Islet of Langerhans (tissue), 1 donor: ENCODE data around the gene FKBP2.

Experiments used
- FAIRE-seq: peaks from one replicate; lab custom pipeline; 2011; peaks lifted over from hg19 to GRCh38; lab: Jason Lieb, UNC

FKBP2 gene

DNA sequence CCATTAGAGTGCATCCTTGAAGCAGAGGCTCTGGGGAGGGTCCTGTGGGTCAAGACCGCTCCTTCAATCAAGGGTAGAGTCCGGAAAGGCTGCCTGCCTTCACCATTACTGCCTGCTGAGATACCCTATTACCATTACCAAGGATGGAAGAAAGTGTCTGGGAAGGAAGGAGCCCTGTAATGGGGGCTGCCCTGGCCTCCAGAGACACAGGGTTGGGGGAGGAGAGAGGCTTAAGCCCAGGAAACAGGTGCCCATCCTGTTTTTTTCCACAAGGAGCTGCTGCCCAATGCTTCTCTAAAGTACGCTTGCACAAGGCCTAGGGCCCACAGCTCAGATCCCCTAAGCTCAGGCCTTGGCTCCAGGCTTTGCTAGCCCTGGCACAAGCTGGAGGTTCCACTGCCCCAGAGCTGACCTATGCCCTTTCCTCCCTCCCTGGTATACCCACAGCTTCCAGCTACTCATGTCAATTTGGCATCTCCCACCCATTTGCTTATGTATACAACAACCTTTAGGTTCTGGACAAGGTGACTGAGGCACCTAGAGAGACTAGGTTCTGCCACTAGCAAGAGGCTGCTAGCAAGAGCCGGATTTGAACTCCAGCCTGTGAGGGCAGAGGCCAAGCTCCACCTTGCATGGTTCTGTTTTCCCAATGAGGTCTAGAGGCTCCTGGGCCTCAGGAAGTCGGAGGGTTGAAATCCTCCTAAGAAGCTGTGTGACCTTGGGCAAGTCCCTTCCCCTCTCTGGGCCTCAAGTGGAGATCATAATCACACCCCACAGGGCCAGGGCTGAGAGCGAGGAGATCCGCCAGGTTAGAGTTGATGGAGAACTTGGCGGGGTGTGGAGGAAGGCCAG lies 8.9 kb downstream of the FKBP2 start:
- no peak for FAIRE-seq

DNA sequence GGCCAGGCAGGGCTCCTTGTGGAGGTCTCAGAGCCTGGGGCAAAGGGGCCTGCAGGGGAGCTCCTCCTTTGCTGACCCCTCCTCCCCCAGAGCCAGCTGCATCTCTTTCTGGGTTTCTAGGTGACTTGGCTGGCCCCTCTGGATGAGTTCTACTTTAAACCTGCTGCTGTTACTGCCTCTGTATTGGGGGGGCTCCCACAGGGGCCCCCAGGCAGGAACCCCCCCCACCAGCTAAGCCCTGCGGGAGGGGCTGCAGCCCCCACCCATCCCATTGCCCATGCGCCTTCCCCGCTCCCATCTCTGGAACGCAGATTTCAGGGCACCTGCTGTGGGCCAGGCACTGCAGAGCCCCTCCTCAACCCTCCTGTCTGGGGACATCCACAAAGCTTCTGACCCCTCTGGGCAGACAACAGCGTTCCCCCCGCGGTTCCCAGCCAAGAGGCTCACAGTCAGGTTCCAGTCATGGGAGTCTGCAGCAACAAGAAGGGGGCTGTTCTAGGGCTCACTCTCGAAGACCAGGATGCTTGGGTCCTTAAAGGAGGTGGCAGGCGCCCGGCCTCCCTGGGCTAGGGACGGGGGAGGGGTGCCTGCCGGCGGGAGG lies 9.6 kb downstream of the FKBP2 start:
- FAIRE-seq, result no peak

DNA sequence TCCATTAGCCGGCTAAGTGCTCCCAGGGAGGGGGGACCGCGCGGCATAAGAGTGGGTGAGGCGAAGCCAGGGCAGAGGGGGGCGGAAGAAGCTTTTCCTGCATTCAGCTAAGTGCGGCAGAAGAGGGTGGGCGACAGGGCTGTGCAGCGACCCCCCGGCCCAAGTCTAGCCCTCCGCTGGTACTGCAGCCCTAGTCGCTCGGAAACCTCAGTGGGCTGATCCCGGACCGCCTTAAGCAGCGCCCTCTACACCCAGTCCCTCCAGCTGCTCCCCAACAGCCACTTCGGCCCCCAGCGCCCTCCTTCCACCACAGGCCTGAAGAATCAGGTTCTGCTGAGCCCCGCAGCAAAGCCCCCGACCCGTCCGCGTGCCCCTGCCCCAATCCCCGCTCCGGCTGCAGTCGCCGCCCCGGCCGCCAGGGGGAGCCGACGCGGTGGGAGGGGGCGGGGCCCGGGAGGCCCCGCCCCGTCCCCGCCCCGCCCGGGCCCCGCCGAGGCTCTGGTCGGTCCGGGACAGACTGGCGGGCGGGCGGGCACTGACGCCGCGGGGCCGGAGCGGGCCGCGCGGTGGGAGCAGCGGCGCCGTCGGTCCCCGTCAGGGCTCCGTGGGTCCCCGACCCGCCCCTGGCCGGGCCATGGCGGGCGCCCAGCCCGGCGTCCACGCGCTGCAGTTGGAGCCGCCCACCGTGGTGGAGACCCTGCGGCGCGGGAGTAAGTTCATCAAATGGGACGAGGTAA lies 10.3 kb downstream of the FKBP2 start, which contains the start of gene PLCB3:
TSS of gene PLCB3 (plus strand) at position 515 of the 737 bp plus-strand sequence. CDS start at position 635, 120 bp downstream.
- FAIRE-seq, result no peak

DNA sequence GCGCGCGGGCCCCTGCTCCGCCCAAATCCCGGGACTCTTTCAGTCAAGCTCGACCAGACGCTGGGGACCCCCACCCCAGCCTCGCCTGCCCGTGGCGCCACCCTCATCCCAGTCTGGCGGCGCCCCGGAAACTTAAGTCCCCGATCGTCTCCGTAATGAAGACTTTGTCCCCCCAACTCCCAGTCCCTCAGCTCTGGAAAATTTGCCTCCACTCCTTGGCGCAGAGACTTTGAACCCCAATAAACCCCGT lies 10.8 kb downstream of the FKBP2 start:
- no peak for FAIRE-seq

DNA sequence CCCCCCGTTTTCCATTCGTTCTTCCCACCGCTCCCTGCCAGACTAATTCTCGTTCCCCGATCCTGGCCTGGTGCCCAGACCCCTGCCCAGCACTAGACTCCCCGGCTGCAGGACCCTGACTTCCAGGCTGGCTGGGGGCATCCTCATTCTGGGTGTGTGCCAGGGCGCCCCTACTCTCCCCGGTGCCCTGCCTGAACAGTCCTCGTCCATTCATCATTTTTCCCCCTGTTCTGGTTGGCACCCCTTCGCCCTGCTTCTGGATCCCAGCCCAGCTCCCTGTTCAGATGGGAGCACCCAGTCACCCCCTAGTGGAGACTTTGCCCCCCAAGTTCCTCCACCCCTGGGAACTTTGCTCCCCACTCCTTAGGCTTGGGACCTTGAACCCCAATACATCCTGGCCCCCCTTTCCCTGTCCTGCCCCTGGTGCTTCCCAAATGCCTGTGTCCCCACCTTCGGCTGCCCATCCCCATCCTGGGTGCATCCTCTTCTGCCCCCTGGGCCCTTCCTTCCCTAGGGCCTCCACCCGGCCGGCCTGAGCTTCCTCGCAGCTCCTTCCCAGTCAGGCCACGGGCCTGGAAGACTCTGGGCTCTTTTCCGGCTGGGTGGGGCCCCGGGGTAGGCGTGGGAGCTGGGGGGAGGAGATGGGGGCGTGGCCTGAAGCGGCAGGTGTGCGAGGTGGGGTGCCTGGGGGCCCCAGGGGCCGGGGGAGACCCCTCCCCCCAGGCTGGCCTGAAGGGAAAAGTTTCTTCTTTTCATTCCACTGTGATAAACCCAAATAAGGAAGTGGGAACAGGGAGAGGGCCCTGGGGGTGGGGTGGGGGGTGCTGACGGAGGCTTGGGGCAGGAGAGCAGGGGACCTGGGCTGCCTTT lies 11.3 kb downstream of the FKBP2 start:
- no peak for FAIRE-seq

DNA sequence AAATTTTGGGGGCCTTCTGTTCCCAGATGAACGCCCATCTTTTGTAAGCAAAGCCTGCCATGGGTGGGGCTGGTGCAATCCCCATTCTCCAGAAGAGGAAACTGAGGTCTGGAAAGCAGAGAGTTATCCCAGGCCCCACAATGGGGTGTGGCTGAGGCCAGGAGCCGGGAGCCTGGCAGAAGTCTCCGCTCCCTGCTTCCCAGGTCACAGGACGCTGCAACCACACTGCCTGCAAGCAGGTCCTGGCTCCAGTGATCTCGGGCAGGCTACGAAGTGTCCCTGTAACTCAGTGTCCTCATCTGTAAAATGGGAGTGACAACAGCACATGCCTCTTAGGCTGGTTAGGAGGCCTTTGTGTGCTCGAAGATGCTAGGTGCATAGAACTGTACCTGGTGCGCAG lies 12.1 kb downstream of the FKBP2 start:
- no peak for FAIRE-seq

DNA sequence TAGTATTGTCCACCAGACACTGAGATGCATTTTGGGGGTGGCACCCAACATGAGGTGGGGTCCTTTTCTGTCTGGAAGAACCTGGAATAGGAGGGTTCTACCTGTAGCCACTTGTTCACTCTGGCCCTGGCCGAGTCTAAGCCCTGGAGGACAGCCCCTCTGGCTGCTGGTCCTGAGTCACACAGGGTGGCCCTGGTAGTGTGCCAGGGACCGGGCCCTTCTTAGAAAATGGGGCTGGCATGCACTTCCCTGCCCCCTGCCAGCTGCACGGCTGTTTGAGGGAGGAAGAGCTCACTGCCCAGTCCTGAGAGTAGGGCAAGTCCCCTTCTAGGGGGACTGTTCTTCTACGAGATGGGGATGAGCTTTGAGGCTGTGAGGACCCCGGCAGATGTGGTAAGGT lies 12.6 kb downstream of the FKBP2 start:
- FAIRE-seq, result no peak

DNA sequence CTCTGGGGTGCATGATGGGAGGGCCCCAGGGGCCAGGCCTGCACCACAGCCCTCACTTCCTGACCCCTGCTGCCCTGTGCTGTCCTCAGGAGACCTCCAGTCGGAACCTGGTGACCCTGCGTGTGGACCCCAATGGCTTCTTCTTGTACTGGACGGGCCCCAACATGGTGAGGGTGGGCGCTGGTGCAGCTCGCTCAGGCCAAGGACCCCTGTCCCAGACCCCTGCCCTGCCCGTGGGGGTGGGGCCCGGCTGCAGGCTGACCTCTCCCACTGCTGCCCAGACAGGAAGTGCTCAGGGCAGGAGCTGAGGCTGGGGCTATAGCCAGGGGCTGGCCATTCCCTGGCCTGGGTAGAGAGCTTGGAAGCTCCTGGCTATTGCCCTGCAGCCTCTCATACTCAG lies 13.4 kb downstream of the FKBP2 start:
- no peak for FAIRE-seq

DNA sequence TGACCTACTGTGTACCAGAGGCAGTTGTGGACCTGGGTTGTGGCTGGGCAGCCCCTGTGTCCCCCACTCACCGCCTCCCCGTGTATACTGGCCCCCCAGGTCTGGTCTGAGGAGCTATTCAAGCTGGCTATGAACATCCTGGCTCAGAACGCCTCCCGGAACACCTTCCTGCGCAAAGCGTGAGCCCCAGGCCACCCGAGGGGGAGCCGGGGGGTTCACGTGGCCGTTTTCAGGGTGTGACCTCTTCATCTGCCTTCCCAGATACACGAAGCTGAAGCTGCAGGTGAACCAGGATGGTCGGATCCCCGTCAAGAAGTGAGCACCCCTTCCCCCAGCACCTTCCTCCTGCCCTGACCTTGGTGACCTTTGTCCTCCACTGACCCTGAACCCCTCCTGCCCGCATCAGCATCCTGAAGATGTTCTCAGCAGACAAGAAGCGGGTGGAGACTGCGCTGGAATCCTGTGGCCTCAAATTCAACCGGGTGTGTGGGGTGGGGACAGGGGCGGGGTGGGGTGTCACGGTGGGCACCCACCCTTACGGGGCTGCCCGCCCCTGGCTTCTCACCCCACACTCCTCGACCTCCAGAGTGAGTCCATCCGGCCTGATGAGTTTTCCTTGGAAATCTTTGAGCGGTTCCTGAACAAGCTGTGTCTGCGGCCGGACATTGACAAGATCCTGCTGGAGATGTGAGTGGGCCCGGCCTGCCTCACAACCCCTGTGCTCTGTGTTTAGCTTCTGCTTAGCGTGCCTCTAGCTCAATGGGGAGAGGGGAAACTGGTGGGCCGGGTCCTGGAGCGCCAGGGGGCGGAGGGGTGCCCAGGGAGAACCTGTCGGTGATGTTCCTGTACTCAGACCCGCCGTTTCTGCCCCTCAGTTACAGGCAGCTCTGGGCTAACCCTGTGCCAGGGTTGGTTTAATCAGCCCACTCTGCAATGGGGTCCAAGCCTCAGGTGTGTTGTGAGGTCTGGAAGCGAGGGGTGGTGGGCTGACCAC lies 14.5 kb downstream of the FKBP2 start:
- FAIRE-seq, result no peak

DNA sequence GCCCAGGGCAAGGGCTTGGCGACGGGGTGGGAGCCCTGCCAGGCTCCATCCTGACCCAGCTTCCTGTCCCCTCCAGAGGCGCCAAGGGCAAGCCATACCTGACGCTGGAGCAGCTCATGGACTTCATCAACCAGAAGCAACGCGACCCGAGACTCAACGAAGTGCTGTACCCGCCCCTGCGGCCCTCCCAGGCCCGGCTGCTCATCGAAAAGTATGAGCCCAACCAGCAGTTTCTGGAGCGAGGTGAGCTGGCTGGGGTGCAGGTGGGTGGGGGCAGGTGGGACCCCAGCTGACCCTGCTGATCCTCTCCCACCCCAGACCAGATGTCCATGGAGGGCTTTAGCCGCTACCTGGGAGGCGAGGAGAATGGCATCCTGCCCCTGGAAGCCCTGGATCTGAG lies 15.4 kb downstream of the FKBP2 start:
- FAIRE-seq, result no peak

DNA sequence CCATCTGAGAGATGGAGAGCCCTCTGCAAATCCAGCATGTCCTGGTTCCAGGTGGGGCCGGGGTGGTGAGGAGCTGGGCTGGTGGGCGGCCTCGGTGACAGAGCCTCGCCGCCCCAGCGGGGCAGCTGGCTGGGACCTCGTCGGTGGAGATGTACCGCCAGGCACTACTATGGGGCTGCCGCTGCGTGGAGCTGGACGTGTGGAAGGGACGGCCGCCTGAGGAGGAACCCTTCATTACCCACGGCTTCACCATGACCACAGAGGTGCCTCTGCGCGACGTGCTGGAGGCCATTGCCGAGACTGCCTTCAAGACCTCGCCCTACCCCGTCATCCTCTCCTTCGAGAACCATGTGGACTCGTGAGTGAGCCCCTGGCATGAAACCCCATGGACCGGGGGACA lies 17.5 kb downstream of the FKBP2 start:
- no peak for FAIRE-seq

DNA sequence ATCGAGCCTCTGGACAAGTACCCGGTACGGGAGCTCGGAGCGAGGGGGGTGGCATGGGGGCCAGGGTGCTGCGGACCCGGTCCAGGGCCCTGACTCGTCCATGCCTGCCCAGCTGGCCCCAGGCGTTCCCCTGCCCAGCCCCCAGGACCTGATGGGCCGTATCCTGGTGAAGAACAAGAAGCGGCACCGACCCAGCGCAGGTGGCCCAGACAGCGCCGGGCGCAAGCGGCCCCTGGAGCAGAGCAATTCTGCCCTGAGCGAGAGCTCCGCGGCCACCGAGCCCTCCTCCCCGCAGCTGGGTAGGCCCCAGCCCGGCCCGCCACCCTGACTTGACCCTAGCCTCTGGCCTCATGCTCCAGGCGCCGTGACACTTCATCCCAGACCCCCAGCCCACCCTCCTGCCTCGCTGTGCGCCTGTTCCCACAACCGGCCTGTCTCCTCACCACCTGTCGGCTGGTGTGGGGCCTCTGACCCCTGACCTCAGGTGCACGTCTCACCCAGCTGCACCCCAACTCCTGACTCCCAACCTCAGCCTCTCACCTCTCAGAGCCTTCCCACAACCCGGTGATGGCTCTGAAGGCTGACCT lies 18.1 kb downstream of the FKBP2 start:
- no peak for FAIRE-seq

DNA sequence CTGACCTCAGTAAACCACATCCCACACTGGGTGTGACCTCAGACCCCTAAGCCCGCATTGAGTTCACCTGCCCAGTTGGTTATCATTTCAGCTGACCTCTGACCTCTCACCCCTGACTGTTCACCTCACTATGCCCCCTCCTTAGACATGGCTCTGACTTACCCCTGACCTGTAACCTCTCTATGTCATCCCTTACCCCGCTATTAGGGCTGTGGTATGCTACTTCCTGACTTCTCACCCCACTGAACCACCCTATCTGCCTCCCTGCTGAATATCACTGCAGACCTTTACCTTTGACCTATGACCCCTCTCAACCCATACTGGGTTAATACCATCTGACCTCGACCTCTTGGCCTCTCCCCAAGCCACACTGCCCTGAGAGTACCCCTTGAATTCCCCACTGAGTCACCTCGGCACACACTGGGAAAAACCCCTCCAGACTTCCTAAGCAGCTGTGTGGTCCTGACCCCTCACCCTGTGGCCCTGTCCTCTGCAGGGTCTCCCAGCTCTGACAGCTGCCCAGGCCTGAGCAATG lies 18.7 kb downstream of the FKBP2 start:
- no peak for FAIRE-seq

DNA sequence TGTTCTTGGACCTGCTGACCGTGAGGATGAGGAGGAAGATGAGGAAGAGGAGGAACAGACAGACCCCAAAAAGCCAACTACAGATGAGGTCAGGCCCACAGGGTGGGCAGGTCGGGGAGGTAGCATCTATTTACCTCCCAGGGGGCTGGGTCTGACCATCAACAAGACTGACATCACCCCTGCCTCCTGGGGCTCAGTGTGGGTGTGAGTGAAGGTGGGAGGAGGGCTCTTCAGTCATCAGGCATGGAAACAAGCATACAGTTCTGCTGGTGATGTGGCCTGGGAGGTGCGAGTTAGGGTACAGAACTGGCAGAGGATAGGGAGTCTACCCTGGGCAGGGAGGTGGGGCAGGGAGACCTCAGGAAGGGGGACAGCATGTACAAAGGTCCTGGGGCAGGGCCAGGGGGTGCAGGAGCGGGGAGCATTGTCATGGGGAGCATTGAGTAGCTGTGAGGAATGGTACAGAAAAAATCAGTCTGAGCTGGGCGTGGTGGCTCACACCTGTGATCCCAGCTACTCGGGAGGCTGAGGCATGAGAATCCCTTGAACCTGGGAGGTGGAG lies 19.3 kb downstream of the FKBP2 start:
- FAIRE-seq, result no peak

DNA sequence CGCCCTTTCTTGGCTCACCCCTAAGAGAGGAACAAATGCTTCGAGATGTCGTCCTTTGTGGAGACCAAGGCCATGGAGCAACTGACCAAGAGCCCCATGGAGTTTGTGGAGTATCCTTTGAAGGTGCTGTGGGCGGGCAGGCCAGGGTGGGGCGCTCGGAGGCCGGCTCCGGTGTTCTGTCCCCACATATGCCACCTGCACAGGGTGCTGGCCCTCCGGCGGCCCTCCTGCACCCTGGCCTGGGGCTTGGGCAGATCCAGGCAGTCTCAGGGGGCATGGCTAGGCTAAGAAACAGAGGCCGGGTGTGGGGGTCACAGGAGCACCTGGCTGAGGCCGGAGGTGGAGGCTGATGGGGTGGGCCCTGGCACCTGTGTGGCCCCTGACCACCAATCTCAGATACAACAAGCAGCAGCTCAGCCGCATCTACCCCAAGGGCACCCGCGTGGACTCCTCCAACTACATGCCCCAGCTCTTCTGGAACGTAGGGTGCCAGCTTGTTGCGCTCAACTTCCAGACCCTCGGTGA lies 20.7 kb downstream of the FKBP2 start:
- no peak for FAIRE-seq

DNA sequence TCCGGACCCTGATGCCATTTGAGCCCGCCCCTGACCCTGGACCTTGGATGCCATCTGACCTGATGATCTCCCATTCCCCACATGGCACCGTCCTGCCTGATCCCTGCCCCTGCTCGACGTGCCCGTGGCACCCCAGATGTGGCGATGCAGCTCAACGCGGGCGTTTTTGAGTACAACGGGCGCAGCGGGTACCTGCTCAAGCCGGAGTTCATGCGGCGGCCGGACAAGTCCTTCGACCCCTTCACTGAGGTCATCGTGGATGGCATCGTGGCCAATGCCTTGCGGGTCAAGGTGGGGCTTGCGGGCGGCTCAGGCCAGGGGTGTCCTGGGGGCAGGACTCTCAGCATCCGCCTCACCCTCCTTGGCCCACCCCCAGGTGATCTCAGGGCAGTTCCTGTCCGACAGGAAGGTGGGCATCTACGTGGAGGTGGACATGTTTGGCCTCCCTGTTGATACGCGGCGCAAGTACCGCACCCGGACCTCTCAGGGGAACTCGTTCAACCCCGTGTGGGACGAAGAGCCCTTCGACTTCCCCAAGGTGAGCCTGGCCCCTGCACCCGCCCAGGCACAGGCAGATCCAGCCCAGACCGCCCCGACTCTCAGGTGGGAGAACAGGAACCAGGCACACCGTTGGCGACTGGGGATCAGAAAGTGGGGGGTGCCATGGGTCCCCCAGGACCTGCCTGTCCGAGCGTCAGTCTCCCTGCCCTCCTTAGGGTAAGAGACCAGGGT lies 21.5 kb downstream of the FKBP2 start:
- no peak for FAIRE-seq

DNA sequence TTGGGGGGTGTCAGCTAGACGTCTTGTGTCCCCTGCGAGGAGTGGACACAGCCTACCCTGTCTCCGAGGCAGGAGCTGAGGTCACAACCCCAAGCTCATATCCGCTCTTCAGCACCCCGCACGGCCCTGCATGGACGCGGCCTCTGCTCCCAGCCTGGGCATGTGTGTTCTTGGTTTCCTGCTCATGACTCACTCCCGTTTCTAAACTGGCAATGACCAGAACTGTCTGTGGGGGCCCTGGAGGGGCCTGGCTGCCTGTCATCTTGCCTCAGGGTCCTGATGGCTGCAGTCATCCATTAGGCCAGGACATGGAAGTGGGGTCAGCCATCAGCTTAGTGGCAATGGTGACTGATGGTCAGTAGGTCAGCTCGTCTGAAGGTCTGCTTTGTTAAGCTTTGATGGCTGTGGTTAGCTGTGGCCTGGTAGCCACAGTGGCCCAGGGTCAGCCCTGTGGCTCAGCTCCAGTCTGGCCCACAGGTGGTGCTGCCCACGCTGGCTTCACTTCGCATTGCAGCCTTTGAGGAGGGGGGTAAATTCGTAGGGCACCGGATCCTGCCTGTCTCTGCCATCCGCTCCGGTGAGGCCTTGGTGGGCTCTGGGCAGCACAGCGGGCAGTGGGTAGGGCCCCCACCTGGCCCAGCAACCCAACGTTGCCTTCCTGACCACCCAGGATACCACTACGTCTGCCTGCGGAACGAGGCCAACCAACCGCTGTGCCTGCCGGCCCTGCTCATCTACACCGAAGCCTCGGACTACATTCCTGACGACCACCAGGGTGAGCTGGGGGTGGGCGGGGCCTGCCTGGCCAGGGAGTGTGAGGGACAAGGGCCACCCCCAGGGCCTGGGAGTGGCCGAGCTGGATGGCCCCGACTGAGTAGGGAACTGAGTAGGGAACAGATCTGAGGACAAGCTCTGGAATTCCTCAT lies 22.4 kb downstream of the FKBP2 start:
- no peak for FAIRE-seq

DNA sequence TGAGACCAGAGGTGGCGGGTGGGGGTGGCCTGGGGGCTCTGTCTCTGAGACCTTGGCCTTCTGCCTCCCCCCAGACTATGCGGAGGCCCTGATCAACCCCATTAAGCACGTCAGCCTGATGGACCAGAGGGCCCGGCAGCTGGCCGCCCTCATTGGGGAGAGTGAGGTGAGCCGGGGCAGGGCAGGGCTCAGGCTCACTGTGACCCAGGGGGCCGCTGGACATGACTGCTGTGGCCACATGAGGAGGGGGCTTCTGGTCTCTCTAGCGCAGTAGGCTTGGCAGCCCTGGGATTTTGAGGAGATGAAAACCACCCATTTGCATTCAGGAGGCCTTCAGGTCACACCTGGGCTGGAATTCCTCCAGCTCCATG lies 23.0 kb downstream of the FKBP2 start:
- no peak for FAIRE-seq
